DOHH2 (cell line): ENCODE measurements around the gene F10.

Experiments
- EZH2phosphoT487 ChIP-seq: fragments of 200-600 bp; sonication (generic); IDR thresholded peaks from 2 replicates; pipeline ENCODE4 v1.6.1; 2017; ENCODE audit warnings: borderline replicate concordance, mild to moderate bottlenecking, antibody characterized with exemption, low read length, moderate library complexity, mixed read lengths
- TF ChIP-seq, protein P1 (sequence below): fragments of 200-600 bp; sonication (generic); IDR thresholded peaks from one replicate; pipeline ENCODE4 v1.5.1; 2014; ENCODE audit warnings: antibody characterized with exemption, mild to moderate bottlenecking, low read depth, low read length; ENCODE audit not compliant: poor library complexity, severe bottlenecking

DNA sequence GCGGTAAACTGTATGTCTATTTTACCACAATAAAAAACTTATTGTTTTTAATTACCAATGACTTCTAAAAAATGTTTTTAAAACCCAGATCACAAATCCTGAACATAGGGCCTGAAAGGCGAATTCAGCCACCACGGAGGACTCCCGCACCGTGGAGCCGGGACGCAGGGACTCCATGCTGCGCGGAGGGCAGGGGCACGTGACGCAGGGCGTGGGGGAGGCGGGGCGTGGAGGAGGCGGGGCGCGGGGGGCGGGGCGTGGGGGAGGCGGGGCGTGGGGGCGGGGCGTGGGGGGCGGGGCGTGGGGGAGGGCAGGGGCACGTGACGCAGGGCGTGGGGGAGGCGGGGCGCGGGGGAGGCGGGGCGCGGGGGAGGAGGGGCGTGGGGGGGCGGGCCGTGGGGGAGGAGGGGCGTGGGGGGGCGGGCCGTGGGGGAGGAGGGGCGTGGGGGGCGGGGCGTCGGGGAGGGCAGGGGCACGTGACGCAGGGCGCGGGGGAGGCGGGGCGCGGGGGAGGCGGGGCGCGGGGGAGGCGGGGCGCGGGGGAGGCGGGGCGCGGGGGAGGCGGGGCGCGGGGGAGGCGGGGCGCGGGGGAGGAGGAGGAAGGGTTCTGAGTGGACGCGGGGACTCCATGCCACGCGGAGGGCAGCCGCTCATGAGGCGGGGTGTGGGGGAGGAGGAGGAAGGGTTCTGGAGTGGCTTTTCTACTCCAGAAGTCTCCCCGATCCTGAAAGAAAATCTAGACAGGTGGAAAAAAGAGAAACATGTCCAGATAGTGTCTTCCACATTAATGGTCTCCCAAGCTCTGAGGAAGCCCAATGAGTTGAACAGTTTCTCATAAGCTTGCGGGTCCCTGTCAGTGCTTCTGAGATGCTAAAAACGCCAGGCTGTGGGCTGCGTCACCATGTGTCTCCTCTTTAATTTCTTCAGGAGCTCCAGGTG is 31.5 kb downstream of the F10 start:
- TF ChIP-seq, protein P1, sequence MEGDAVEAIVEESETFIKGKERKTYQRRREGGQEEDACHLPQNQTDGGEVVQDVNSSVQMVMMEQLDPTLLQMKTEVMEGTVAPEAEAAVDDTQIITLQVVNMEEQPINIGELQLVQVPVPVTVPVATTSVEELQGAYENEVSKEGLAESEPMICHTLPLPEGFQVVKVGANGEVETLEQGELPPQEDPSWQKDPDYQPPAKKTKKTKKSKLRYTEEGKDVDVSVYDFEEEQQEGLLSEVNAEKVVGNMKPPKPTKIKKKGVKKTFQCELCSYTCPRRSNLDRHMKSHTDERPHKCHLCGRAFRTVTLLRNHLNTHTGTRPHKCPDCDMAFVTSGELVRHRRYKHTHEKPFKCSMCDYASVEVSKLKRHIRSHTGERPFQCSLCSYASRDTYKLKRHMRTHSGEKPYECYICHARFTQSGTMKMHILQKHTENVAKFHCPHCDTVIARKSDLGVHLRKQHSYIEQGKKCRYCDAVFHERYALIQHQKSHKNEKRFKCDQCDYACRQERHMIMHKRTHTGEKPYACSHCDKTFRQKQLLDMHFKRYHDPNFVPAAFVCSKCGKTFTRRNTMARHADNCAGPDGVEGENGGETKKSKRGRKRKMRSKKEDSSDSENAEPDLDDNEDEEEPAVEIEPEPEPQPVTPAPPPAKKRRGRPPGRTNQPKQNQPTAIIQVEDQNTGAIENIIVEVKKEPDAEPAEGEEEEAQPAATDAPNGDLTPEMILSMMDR: no peak
- TF ChIP-seq EZH2phosphoT487: no peak
